Upper lobe of left lung (tissue), 4 donors: ENCODE data around the gene FAM229A.

Experiments used
- CTCF ChIP-seq, 6 experiments: fragments of 450-650 bp in 4 of 6; fragments of 200-600 bp in 2 of 6; sonication (generic) in 2 of 6; IDR thresholded peaks; one replicate each; pipeline ENCODE4 v1.5.1; 2016 to 2019; ENCODE audit warnings: antibody characterized with exemption in 6 of 6
- EP300 ChIP-seq, 4 donors: sonication (generic); formaldehyde crosslinking; IDR thresholded peaks; one replicate each; pipeline ENCODE4 v1.5.1; 2017; ENCODE audit warnings: antibody characterized with exemption in 4 of 4, control low read depth in 2 of 4
- POLR2A ChIP-seq, 4 donors: fragments of 450-650 bp; IDR thresholded peaks; one replicate each; pipeline ENCODE4 v1.5.1; 2016 to 2017; ENCODE audit warnings: antibody characterized with exemption in 4 of 4, mild to moderate bottlenecking in 2 of 4

- no peak for TF ChIP-seq CTCF (IDR thresholded peaks at IDR 0.05)
- no peak for TF ChIP-seq EP300 (IDR thresholded peaks at IDR 0.05)
- no peak for TF ChIP-seq POLR2A (IDR thresholded peaks at IDR 0.05)
These were observed 42.7 kb upstream of the FAM229A start for GRCh38 chr1:32404946-32405345.
